Left renal pelvis (tissue), 4 donors: ENCODE results near the gene ZBTB17. TPM values are rescaled to one million over a fixed set of nuclear protein-coding genes. Genes with fewer than 3 reads are reported as not detected.
"Not testable (repeated sequence)": the region's sequence is repeated elsewhere in the genome, so short reads cannot be mapped to it uniquely, and the experiment has no call there.

Source experiments
- DNase-seq, 4 donors: peaks; one replicate each; pipeline ENCODE4 v3.0.0-alpha.2; 2013; ENCODE audit warnings: low read depth in 4 of 4, low spot score in 3 of 4
- polyA plus RNA-seq, 4 donors: library from polyadenylated mRNA; unstranded; fragments of 120-200 nt; gene quantifications; one replicate each; pipeline ENCODE4 v1.2.1, GENCODE V29; 2013; ENCODE audit not compliant: insufficient read length in 4 of 4

ZBTB17 gene
- polyA plus RNA-seq, 4 donors: 26.7 to 40.9 (median 28.5) TPM

DNA sequence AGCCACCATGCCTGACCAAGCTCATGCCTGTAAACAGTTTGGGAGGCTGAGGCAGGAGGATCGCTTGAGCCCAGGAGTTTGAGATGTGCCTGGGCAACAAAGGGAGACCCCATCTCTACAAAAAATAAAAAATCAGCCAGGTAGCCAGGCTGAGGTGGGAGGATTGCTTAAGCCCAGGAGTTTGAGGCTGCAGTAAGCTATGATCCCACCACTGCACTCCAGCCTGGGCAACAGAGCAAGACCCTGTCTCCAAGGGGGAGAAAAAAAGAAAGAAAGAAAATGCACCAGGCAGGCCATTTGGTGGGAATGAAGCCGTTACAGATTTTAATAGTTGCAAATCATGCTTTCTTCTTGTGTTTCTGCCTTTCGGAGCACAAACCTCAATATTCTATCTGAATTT is 62.3 kb downstream of the ZBTB17 start:
- not testable (repeated sequence) for DNase-seq

DNA sequence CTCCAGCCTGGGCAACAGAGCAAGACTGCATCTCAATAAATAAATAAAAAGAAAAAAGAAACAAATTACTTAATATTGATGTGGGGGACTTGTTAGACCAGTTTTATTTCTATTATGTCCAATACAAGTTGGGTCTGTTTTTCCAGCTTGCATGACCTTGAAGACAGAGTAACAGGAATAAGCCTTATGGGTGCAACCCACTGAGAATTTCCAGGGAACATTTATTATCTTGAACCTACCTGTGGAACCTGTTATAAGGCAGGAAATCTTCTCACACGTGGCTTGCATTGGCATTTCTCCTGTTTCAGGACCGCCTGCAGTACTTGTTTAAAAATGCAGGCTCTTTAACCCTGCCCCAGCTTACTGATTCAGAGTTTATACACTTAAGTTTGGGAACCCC is 64.0 kb downstream of the ZBTB17 start:
- peak in 1 of 4 donors; percentile 16 for DNase-seq

DNA sequence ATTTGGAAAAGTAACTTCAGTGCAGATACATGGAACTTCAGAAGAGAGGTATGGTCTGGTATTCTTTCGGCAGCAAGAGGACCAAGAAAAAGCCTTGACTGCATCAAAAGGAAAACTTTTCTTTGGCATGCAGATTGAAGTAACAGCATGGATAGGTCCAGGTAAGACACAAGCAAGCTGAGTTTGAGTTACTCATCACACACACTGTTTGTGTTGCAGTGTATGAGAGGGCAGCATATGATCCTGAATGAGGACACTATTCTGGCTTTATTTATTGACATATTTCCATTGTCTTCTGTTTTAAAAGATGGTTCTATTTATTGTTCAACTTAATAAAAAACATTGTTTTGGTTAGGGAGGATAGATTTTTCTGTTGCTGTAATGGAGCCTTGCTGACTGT is 64.8 kb downstream of the ZBTB17 start:
- DNase-seq: no peak

DNA sequence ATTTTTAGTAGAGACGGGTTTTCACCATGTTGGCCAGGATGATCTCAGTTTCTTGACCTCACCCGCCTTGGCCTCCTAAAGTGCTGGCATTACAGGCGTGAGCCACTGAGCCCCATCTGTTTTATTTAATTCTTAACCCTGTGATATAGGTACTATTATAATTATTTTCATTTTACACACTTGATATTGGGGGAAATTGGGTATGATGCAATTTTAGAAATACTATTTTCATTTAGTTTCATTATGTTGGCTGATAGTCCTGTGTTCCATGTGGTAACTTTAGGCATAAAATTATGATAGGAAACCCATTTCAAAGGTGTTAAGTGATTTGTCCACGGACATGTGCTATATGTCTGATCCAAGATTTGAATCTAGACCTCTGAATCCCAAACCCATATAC is 67.3 kb downstream of the ZBTB17 start:
- DNase-seq: no peak

DNA sequence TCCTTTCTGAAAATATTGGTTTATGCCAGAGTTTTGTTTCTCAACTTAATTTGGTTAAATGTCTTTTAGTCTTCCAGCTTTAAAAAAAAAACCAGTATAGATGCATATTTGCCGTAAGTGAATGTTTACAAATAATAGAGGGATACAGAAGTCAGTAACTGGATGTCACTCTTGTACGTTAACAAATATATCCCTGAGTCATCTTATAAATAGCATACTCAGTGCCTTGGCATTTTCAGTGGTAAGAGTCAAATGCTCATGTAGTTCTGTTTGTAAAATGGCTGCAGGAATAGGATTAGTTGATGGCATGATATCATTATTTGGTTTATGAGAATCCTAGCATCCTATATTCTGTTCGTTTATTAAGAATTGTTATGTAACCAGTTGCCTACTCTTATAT is 73.0 kb downstream of the ZBTB17 start:
- no peak for DNase-seq

DNA sequence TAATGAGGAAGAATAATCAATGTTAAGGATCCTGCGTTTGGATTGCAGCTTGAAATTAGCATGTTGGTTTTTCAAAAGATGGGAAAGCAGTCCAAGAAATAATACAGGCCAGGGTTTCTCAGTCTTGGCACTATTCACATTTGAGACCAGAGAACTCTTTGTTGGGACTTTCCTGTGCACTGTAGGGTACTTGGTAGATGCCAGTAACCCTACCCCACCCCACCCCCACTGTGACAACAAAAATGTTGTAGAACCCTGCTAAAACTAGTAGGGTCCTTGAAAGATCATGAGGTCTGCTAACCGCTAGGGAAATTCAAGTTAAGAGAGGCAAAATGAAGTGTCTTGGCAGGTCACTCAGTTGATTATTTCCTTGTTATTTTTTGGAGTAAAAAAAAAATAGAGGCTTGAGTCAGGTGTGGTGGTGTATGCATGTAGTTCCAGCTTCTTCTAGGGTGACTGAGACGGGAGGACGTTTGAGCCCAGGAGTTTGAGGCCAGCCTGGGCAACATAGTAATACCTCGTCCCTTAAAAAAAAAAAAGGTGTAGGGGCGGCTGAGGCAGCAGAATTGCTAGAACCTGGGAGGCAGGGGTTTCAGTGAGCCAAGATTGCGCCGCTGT is 75.1 kb downstream of the ZBTB17 start:
- no peak for DNase-seq

DNA sequence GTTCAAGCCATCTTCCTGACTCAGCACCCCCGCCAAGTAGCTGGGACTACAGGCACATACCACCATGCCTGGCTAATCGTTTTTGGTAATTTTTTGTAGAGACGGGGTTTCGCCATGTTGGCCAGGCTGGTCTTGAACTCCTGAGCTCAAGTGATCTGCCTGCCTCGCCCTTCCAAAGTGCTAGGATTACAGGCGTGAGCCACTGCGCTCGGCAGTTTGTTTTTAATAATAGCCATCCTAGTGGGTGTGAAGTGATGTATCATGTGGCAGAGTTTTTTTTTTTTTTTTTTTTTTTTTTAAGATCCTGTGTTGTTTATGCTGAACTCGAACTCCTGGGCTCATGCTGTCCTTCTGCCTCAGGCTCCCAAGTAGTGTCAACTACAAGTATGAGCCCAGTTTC is 76.6 kb downstream of the ZBTB17 start:
- no peak for DNase-seq

DNA sequence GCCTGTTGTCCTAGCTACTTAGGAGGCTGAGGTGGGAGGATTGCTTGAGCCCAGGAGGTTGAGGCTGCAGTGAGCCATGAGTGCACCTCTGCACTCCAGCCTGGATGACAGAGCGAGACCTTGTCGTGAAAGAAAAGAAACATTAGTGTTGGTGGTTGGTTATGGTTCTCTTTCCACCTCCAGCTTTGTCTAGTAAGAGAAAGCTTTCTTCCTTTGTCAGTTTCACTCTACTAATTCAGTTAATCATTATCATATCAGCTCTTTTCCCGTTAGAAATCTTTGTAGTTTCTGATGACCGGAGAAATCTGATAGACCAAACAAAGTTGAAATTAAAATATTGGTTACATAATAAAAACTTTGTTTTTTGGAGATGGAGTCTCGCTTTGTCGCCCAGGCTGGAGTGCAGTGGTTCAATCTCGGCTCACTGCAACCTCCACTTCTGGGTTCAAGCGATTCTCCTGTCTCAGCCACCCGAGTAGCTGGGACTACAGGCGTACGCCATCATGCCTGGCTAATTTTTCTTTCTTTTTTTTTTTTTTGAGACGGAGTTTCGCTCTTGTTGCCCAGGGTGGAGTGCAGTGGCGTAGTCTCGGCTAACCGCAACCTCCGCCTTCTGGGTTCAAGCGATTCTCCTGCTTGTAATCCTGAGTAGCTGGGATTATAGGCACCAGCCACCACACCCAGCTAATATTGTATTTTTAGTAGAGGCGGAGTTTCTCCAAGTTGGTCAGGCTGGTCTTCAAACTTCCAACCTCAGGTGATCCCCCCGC is 78.9 kb downstream of the ZBTB17 start:
- DNase-seq: not testable (repeated sequence)

DNA sequence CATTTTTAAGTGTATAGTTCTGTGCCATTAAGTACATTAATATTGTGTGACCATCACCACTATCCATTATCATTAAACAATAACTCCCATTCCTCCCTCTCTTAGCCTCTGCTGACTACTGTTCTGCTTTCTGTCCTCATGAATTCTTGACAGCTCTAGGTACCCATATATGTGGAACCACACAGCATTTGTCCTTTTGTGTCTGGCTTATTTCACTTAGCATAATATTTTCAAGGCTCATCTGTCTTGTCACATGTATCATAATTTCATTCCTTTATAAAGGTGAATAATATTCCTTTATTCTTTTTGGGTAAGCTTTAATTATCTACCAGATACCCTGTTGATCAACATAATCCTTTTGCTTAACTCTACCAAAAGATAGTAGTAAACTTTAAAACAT is 80.7 kb downstream of the ZBTB17 start:
- no peak for DNase-seq

DNA sequence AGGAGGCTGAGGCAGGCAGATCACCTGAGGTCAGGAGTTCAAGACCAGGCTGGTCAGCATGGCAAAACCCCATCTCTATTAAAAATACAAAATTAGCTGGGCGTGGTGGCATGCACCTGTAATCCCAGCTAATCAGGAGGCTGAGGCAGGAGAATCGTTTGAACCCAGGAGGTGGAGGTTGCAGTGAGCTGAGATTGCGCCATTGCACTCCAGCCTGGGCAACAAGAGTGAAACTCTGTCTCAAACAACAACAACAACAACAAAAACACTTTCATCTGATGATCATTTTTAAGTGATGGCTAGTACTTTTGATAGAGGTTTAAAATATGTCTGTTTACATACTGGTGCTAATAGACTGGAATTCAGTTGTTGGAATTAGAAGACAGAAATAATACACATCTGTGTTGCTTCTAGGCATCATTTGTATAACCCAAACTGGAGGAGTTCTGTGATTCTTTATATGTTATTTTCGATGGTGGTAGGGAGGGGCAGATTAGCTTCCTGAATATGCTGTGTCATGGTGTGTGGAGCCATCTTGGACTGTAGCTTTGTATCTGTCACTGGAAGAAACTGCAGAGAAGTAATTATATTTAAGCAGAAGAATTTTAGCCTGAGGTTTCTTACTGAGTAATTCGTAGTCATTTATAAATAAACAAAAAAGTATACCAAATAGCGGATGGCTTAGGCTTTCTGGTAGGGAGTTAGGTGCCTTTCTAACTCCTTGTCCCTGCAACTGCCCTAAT is 82.9 kb downstream of the ZBTB17 start:
- not testable (repeated sequence) for DNase-seq

Other genes starting within 250 kb of the ZBTB17 start
- gene SLC25A34, start 239.8 kb downstream of the ZBTB17 start, polyA plus RNA-seq: 1 to 10 TPM; 1.3 to 4.7 (median 2.5) TPM
- gene TMEM82, start 233.6 kb downstream of the ZBTB17 start, polyA plus RNA-seq: 1 to 10 TPM in 3 of 4 donors, not detected in 1; 2.0 to 5.1 (median 3.2) TPM
- 10 to 100 TPM; 25.5 to 64.6 (median 42.8) TPM for gene FBLIM1, start 217.3 kb downstream of the ZBTB17 start, polyA plus RNA-seq
- 1 to 10 TPM in 2 of 4 donors, under 1 TPM in 2; 0.89 to 3.8 (median 1.3) TPM for gene UQCRHL, start 168.5 kb downstream of the ZBTB17 start, polyA plus RNA-seq
- 10 to 100 TPM; 50.3 to 64.7 (median 56.2) TPM for gene SPEN, start 128.4 kb downstream of the ZBTB17 start, polyA plus RNA-seq
- under 1 TPM in 3 of 4 donors, not detected in 1; 0.07 to 0.18 (median 0.07) TPM for gene SRARP, start 28.1 kb upstream of the ZBTB17 start, polyA plus RNA-seq
- 1 to 10 TPM; 4.1 to 5.7 (median 4.3) TPM for gene HSPB7, start 41.9 kb upstream of the ZBTB17 start, polyA plus RNA-seq
- 10 to 100 TPM in 3 of 4 donors, under 1 TPM in 1; 1.00 to 22.4 (median 16.8) TPM for gene CLCNKA, start 45.9 kb upstream of the ZBTB17 start, polyA plus RNA-seq
- gene CLCNKB, start 67.7 kb upstream of the ZBTB17 start, polyA plus RNA-seq: 10 to 100 TPM in 3 of 4 donors, 1 to 10 TPM in 1; 1.9 to 63.6 (median 37.5) TPM
- 1 to 10 TPM in 3 of 4 donors, not detected in 1; 1.6 to 1.8 (median 1.7) TPM for gene FAM131C, start 97.5 kb upstream of the ZBTB17 start, polyA plus RNA-seq
- gene EPHA2, start 180.0 kb upstream of the ZBTB17 start, polyA plus RNA-seq: 10 to 100 TPM in 3 of 4 donors, 1 to 10 TPM in 1; 5.7 to 23.4 (median 16.2) TPM
- 10 to 100 TPM in 3 of 4 donors, 1 to 10 TPM in 1; 7.3 to 28.2 (median 18.9) TPM for gene ARHGEF19, start 236.6 kb upstream of the ZBTB17 start, polyA plus RNA-seq